GM12891 (cell line): ENCODE results near the gene JDP2.

ENCODE experiments used
- PAX5 ChIP-seq: IDR thresholded peaks from 2 replicates; pipeline ENCODE4 v1.6.1; 2011; ENCODE audit warnings: low read length, moderate library complexity, mild to moderate bottlenecking; ENCODE audit not compliant: insufficient read depth, severe bottlenecking
- POLR2A ChIP-seq: IDR thresholded peaks from 2 replicates; pipeline ENCODE4 v1.6.1; 2011; ENCODE audit warnings: low read depth, low read length, control low read depth
- POLR2AphosphoS5 ChIP-seq: IDR thresholded peaks from 2 replicates; pipeline ENCODE4 v1.6.1; 2011; ENCODE audit warnings: low read depth, low read length, control low read depth
- TAF1 ChIP-seq: IDR thresholded peaks from 2 replicates; pipeline ENCODE4 v1.6.1; 2011; ENCODE audit warnings: low read depth, low read length, control low read depth

DNA sequence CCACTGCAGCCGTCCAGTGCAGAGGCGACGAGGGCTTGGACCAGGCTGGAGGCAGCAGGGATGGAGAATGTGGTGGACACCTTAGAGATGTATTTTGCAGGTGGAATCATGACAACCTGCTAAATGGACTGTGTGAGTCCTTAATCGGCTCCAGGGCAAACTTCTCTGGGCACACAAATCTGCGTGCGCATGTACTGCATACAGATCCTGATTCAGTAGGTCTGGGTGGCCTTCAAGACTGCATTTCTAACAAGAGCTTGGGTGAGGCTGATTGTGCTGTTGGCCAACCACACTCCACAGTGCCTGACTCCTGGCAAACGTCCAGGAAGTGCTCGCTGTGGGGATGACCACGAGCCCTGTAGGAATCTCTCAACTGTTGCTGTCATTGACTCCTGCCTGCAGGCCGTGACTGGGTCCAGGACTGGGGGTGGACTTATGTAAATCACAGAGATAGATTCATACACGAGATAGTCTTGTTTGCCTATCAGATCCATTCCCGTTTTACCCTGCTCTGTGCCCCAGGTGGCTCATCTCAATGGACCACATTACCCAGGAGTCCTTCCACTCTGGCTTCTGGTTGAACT is 27.2 kb downstream of the JDP2 start:
- TF ChIP-seq POLR2A (no peak), POLR2AphosphoS5 (no peak), TAF1 (no peak), PAX5 (no peak)
